SU-DHL-6 (cell line): ENCODE results near the gene DIS3L2.

Source experiments
- H2AFZ ChIP-seq: fragments of 200-600 bp; sonication (generic); 2 replicates; pipeline ENCODE4 v1.6.1; 2014; ENCODE audit warnings: low read depth, mild to moderate bottlenecking, moderate library complexity, mixed read lengths, antibody characterized with exemption, low read length; ENCODE audit not compliant: severe bottlenecking
- H3F3A ChIP-seq: fragments of 200-600 bp; shearing (Covaris generic); 2 replicates; pipeline ENCODE4 v1.6.0; 2016; ENCODE audit warnings: antibody characterized with exemption, mild to moderate bottlenecking; ENCODE audit not compliant: insufficient read depth
- H3K27ac ChIP-seq: fragments of 200-600 bp; sonication (generic); 2 replicates; pipeline ENCODE4 v1.5.1; 2016; ENCODE audit warnings: low read depth, mild to moderate bottlenecking, low read length, moderate library complexity, mixed read lengths
- H3K27me3 ChIP-seq: fragments of 200-600 bp; sonication (generic), shearing (Covaris generic); 2 replicates; pipeline ENCODE4 v1.6.0; 2014; ENCODE audit warnings: mild to moderate bottlenecking, low read length
- H3K36me3 ChIP-seq: fragments of 200-600 bp; sonication (generic); 2 replicates; pipeline ENCODE4 v1.6.1; 2014; ENCODE audit warnings: mild to moderate bottlenecking, low read length, mixed read lengths
- H3K4me2 ChIP-seq: fragments of 300-600, 200-600 bp; shearing (Covaris generic), sonication (generic); 2 replicates; pipeline ENCODE4 v1.6.0; 2014; ENCODE audit warnings: low read length, low read depth, mild to moderate bottlenecking; ENCODE audit not compliant: poor library complexity, severe bottlenecking
- H3K4me3 ChIP-seq: fragments of 200-600 bp; sonication (generic); 2 replicates; pipeline ENCODE4 v1.5.1; 2014; ENCODE audit warnings: antibody characterized with exemption, low read length, mild to moderate bottlenecking, mixed read lengths; ENCODE audit not compliant: insufficient read depth, poor library complexity, severe bottlenecking
- H3K79me2 ChIP-seq: fragments of 200-600 bp; sonication (generic); 2 replicates; pipeline ENCODE4 v1.6.1; 2014; ENCODE audit warnings: mild to moderate bottlenecking, low read length, moderate library complexity; ENCODE audit not compliant: insufficient read depth
- H3K9ac ChIP-seq: fragments of 200-600 bp; sonication (generic); 2 replicates; pipeline ENCODE4 v1.7.0; 2014; ENCODE audit warnings: mild to moderate bottlenecking, low read length
- H3K9me2 ChIP-seq: fragments of 200-600 bp; sonication (generic); replicated peaks from 2 replicates; pipeline ENCODE4 v1.6.1; 2014; ENCODE audit warnings: low read length; ENCODE audit not compliant: insufficient read depth
- H3K9me3 ChIP-seq: fragments of 200-600 bp; sonication (generic); 2 replicates; pipeline ENCODE4 v1.6.1; 2014; ENCODE audit warnings: low read length, mixed read lengths; ENCODE audit not compliant: insufficient read depth
- H4K20me1 ChIP-seq: fragments of 200-600 bp; sonication (generic); 2 replicates; pipeline ENCODE4 v1.6.1; 2014; ENCODE audit warnings: low read depth, mild to moderate bottlenecking, antibody characterized with exemption, low read length, moderate library complexity, mixed read lengths
- CTCF ChIP-seq: fragments of 200-600 bp; sonication (generic); IDR thresholded peaks from one replicate; pipeline ENCODE4 v1.5.1; 2017; ENCODE audit warnings: antibody characterized with exemption, mild to moderate bottlenecking, low read length, moderate library complexity; ENCODE audit not compliant: insufficient read depth, poor library complexity, severe bottlenecking
- EZH2phosphoT487 ChIP-seq: fragments of 200-600 bp; sonication (generic), shearing (Covaris generic); conservative IDR thresholded peaks from 2 replicates; pipeline ENCODE4 v1.6.1; 2018; ENCODE audit warnings: mild to moderate bottlenecking, antibody characterized with exemption, low read length, moderate library complexity, mixed read lengths

DIS3L2 gene

GRCh38 chr2:232268636-232269165, 307.2 kb downstream of the DIS3L2 start:
- Histone ChIP-seq H3K27me3 (no peaks in the 10 kb centered on the region), H3K4me2 (no peak overlapping the region), H2AFZ (no peak overlapping the region), H4K20me1 (no peaks in the 10 kb centered on the region), H3K9ac (no peak overlapping the region), H3K4me3 (no peak overlapping the region), H3K27ac (no peak overlapping the region), H3K79me2 (no peaks in the 10 kb centered on the region), H3K36me3 (no peaks in the 10 kb centered on the region), H3K9me3 (no peaks in the 10 kb centered on the region), H3K9me2 (no peaks in the 10 kb centered on the region), H3F3A (no peaks in the 10 kb centered on the region)
- TF ChIP-seq EZH2phosphoT487 (no peak), CTCF (no peak)

GRCh38 chr2:232269867-232270266, 308.4 kb downstream of the DIS3L2 start:
- no peak for TF ChIP-seq EZH2phosphoT487
- TF ChIP-seq CTCF: no peak
- Histone ChIP-seq H3K9ac (no peak overlapping the region), H3F3A (no peaks in the 10 kb centered on the region), H3K27me3 (no peaks in the 10 kb centered on the region), H3K27ac (no peak overlapping the region), H3K4me3 (no peak overlapping the region), H3K79me2 (no peaks in the 10 kb centered on the region), H3K36me3 (no peaks in the 10 kb centered on the region), H3K4me2 (no peak overlapping the region), H4K20me1 (no peaks in the 10 kb centered on the region), H2AFZ (no peak overlapping the region), H3K9me3 (no peaks in the 10 kb centered on the region), H3K9me2 (no peaks in the 10 kb centered on the region)

DNA sequence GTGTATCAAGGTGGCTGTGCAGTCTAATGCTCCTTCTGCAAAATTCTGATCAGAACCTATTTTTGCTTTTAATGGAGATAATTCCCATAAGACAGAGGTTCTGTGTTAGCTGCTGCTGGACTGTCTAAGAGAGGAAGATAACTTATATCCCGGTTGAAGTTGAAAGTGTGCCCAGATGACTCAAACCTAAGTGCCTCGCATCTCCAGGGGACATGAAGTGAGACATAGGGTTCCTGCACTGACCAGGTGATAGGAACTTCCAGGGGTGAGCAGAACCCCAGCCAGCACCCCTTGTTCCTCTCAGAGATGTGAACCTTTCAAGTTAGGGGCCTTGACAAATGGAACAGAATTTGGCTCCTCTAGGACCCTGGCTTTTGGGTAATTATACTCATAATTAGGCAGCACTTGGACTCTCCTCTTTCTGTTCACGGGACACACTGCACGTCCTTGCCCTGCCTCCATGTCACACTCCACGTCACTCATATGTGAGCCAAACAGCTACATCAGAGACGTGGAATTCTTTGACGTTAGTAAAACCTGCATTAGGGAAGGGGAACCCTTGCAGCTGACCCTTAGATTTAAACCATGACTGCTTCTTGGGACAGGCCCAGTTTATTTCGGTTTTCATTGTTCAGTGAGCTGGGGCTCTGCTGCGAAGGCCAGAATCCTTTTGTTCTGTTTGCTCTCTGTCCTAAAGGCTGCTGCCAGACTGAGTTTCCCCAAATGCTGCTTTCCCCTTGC, 312.6 kb downstream of the DIS3L2 start:
- Histone ChIP-seq H3K27me3 (no peaks in the 10 kb centered on the region), H3K9me3 (no peaks in the 10 kb centered on the region), H3K27ac (no peak overlapping the region), H3K9ac (no peak overlapping the region), H2AFZ (no peak overlapping the region), H3K79me2 (no peaks in the 10 kb centered on the region), H3F3A (no peaks in the 10 kb centered on the region), H3K4me2 (no peak overlapping the region), H3K4me3 (no peak overlapping the region), H3K9me2 (no peaks in the 10 kb centered on the region), H4K20me1 (no peaks in the 10 kb centered on the region), H3K36me3 (no peaks in the 10 kb centered on the region)
- no peak for TF ChIP-seq CTCF
- TF ChIP-seq EZH2phosphoT487: no peak
